ENCODE results near the gene ATOH7. TPM values are rescaled to one million over a fixed set of nuclear protein-coding genes. Genes with fewer than 3 reads are reported as not detected.
A peak's percentile ranks its signal among the peaks of the same experiment; 100 is the strongest.

The ATOH7 gene
- total and polyA plus RNA-seq, 9 of the 15 experiments (the other 6 are each of a cell fraction or from before 2014, with no cell fraction given) = not detected

GRCh38 chr10:68212721-68213352 lies 19.1 kb downstream of the ATOH7 start (continued):
- TF ChIP-seq GTF3C2 (IDR thresholded peaks at IDR 0.05; ENCODE audit: borderline replicate concordance, extremely low read depth, insufficient read length) (no peak), GTF2F1 (IDR thresholded peaks at IDR 0.05; ENCODE audit: low read depth, low read length) (no peak), MTA2 (IDR thresholded peaks at IDR 0.05; ENCODE audit: low read depth) (no peak), FOXK1 (CRISPR knock-in tag; IDR thresholded peaks at IDR 0.05; ENCODE audit: borderline replicate concordance) (no peak), NR3C1 (CRISPR knock-in tag; IDR thresholded peaks at IDR 0.05) (no peak), ZNF347 (CRISPR knock-in tag; IDR thresholded peaks at IDR 0.05; ENCODE audit: low read depth) (no peak), MITF (IDR thresholded peaks at IDR 0.05) (no peak), CBX2 (IDR thresholded peaks at IDR 0.05; ENCODE audit: insufficient read depth, low read length, poor library complexity, severe bottlenecking) (no peak), ZNF740 (CRISPR knock-in tag; IDR thresholded peaks at IDR 0.05) (no peak), ZNF740 (tag; IDR thresholded peaks at IDR 0.05) (no peak), BCOR (IDR thresholded peaks at IDR 0.05) (peak; percentile 12; the same call in 1 of the 2 replicates), U2AF2 (optimal IDR thresholded peaks at IDR 0.05; ENCODE audit: low read depth, low read length) (no peak), ZNF133 (CRISPR knock-in tag; IDR thresholded peaks at IDR 0.05) (no peak), REST (IDR thresholded peaks at IDR 0.05; ENCODE audit: borderline replicate concordance) (peak; percentile 72; the same call in 1 of the 2 replicates), REST (CRISPR knock-in tag; IDR thresholded peaks at IDR 0.05; ENCODE audit: low read depth) (no peak)

Measured in K562 (cell line).